Muscle of leg (tissue), 11 donors: ENCODE data around the gene SPAG9. TPM values are rescaled to one million over a fixed set of nuclear protein-coding genes. Genes with fewer than 3 reads are reported as not detected.

Source experiments
- DNase-seq: peaks from one replicate; pipeline ENCODE4 v3.0.0; 2013
- H3K27ac ChIP-seq: one replicate; pipeline ENCODE4 v1.5.1; 2013; ENCODE audit warnings: mild to moderate bottlenecking, low read length, control low read depth
- H3K27me3 ChIP-seq: one replicate; pipeline ENCODE4 v1.6.1; 2013; ENCODE audit warnings: low read length; ENCODE audit not compliant: control insufficient read depth, insufficient read depth
- H3K36me3 ChIP-seq: one replicate; pipeline ENCODE4 v1.6.1; 2013; ENCODE audit warnings: low read length; ENCODE audit not compliant: control insufficient read depth, insufficient read depth
- H3K4me1 ChIP-seq: one replicate; pipeline ENCODE4 v1.6.1; 2013; ENCODE audit warnings: low read length; ENCODE audit not compliant: control insufficient read depth, insufficient read depth
- H3K4me3 ChIP-seq: one replicate; pipeline ENCODE4 v1.5.1; 2013; ENCODE audit warnings: low read length, control low read depth
- H3K9me3 ChIP-seq: replicated peaks from 2 replicates; pipeline ENCODE4 v1.6.1; 2013; ENCODE audit warnings: low read depth, low read length; ENCODE audit not compliant: control insufficient read depth
- WGBS: methylation state at CpG from one replicate; pipeline ENCODE4 v1.1.5; 2013; ENCODE audit warnings: missing lambda C conversion rate; ENCODE audit not compliant: insufficient coverage; 5-methylcytosine and 5-hydroxymethylcytosine counted together
- polyA plus RNA-seq, 8 donors: library from polyadenylated mRNA; unstranded; fragments of 120-200 nt; gene quantifications; one replicate each; pipeline versions ENCODE4 v1.2.1 to v1.2.3, GENCODE V29; 2013; ENCODE audit warnings: inconsistent platforms in 1 of 8, low replicate concordance in 1 of 8; ENCODE audit not compliant: insufficient read length in 8 of 8, insufficient read depth in 1 of 8
- total RNA-seq: library from RNA; stranded (reverse); fragments of 120-200 nt; gene quantifications from one replicate; pipeline ENCODE4 v1.2.4, GENCODE V29; 2013

The SPAG9 gene
- total and polyA plus RNA-seq, 9 donors, result 48.4 to 81.4 (median 66.4) TPM

DNA sequence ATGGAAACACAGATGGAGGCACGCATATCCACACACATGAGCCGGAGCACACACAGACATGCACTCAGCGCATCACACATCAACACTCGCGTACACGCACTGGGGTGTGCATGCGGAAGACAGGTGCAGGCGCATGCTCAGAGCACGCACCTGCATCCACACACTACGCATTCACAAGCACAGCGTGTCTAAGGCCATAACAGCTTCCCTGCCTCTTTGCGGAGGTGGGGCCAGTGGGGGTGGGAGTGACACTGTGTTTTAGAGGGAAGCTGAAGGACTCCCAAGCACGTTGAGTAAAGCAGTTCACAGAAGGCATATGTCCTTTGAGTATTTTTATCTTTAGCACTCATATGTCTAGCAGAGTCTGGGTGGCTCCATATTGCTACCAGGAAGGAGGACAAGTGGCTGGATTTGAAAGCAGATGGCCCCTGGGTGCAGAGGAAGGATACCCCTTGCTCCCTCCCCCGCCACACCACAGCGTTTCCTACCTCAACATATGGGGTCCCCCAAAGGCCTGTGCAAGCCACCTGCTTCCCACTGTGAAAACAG is 185.9 kb downstream of the SPAG9 start:
- no peaks in the 10 kb centered on the region for H3K27me3 ChIP-seq
- 45% methylated on average over 2 of the region's 15 CpGs for WGBS
- H3K4me3 ChIP-seq, result no peak overlapping the region
- H3K9me3 ChIP-seq, result no peaks in the 10 kb centered on the region
- peak overlapping the region; percentile 63 for H3K27ac ChIP-seq
- DNase-seq, result no peak
- H3K36me3 ChIP-seq, result no peaks in the 10 kb centered on the region
- peaks cover 44% of the 10 kb centered on the region for H3K4me1 ChIP-seq

DNA sequence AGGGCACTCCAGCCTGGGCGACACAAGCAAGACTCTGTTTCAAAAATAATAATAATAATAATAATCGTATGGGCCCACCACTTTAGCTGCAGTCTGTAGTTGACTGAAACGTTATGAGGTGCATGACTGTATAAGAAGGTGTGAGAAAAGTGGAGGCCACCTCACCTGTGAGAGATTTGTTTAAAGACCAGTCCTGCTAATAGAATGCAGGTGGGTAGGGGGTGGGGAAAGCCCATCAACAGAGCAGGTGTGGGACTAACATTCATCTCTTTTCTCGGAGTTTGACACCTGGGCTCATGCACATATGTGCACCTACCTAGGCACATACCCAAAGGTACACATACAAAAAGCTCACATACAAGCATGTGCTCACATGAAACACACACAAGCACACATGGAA is 186.5 kb downstream of the SPAG9 start:
- Histone ChIP-seq H3K27ac (no peak overlapping the region), H3K9me3 (no peaks in the 10 kb centered on the region), H3K4me1 (peaks cover 46% of the 10 kb centered on the region), H3K27me3 (no peaks in the 10 kb centered on the region), H3K36me3 (no peaks in the 10 kb centered on the region), H3K4me3 (no peak overlapping the region)
- WGBS, result 69% methylated on average over 2 of the region's 4 CpGs
- no peak for DNase-seq

DNA sequence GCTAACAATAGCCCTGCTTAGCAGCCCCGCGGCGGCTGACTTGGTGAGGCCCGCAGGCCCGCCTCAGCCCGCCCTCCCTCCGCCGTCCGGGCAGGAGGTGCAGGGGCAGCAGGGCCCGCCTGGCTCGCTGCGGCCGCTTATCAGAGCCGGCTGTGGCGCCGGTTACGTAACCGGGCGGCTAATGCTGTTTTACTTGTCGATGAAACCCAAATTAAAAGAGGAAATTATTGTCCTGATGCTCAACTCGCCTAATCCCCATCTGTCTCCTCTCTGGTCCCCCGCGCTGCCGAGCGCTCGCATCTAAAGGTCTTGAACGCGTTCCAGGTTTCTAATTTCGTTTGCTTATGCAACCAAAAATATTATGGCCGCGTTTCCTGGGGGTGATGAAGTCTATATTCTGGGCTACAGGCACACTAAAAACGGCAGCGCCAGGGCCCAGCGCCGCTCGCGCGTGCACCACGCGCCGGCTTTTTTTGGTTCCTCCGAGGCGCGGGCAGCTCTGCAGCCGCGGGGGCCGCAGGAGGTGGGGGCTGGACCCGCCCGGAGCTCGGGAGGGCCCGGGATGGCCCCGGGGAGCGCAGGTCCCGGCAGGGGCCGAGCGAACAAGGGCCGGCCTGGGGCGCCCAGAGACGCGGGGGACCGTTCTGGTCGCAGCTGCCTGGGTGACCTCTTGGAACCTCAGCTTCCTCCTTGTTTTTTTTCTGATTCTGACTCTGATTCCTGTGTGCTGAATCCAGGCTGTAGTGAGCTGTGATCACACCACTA is 189.3 kb downstream of the SPAG9 start:
- Histone ChIP-seq H3K4me1 (peaks cover 41% of the 10 kb centered on the region), H3K4me3 (peak overlapping the region; percentile 31), H3K27ac (peak overlapping the region; percentile 93), H3K36me3 (no peaks in the 10 kb centered on the region), H3K9me3 (no peaks in the 10 kb centered on the region), H3K27me3 (peaks cover 2% of the 10 kb centered on the region)
- DNase-seq, result peak; percentile 91
- under 1% methylated on average over 56 of the region's 62 CpGs for WGBS

DNA sequence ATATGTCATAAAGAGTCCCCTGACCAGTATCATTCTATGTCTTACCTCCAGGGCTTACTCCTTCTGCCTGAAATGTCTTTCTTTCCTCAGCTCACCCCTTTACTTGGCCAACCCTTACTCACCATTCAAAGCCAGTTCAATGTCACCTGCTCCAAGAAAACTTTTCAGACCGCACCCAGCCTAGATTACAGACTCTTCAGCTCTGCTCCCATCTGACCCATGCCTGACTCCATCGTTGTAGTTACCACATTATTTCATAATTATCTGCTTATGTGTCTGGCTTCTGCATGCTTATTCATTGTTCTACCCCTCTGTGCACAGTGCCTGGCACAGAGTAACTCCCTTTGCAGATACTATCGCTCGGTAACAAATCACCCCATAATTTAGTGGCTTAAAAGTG is 192.0 kb downstream of the SPAG9 start:
- Histone ChIP-seq H3K4me1 (peaks cover 26% of the 10 kb centered on the region), H3K27ac (no peak overlapping the region), H3K27me3 (peaks cover 2% of the 10 kb centered on the region), H3K9me3 (no peaks in the 10 kb centered on the region), H3K4me3 (no peak overlapping the region), H3K36me3 (no peaks in the 10 kb centered on the region)
- DNase-seq, result no peak
- WGBS, result 88% methylated on average over 2 of the region's 4 CpGs

DNA sequence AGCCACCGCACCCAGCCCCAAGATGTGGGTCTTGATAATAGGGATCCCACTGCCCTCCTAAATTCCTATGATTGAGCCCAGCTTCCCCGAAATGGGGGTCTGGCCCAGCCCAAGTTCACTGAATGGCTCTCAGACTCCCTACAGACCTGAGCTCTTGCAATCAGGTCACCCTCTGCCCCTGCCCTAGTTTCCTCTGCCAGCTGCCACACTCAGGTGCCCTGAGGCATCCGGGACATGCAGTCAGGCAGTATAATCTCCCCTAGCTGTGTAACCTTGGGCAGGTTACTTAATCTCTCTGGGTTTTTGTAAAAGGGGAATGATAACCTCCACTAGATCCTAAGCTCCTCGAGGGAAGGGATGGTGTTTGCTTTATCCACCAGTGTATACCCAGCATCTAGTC is 193.4 kb downstream of the SPAG9 start:
- Histone ChIP-seq H3K4me1 (peaks cover 31% of the 10 kb centered on the region), H3K9me3 (no peaks in the 10 kb centered on the region), H3K4me3 (no peak overlapping the region), H3K27ac (no peak overlapping the region), H3K36me3 (no peaks in the 10 kb centered on the region), H3K27me3 (peaks cover 2% of the 10 kb centered on the region)
- 81% methylated on average over 2 of the region's 4 CpGs for WGBS
- DNase-seq, result no peak

DNA sequence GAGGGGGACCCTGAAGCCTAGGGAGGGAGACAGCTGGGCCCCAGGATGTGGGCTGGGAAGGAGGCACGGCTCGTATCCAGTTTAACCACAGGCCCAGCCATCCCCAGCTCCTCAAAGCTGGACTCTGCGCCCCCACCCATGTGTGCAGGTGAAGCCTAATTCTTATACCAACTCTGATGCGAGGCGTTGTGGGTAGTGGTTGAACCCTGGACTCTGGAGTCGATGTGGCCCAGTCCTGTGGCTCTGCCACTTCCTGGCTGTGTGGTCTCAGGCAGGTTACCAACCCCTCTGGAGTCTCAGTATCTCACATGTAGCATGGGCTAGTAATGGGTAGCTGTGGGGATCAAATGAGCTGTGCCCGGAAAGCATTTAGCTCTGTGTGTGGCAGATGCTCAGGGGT is 194.1 kb downstream of the SPAG9 start:
- WGBS, result 95% methylated on average over 4 of the region's 7 CpGs
- H3K36me3 ChIP-seq, result no peaks in the 10 kb centered on the region

DNA sequence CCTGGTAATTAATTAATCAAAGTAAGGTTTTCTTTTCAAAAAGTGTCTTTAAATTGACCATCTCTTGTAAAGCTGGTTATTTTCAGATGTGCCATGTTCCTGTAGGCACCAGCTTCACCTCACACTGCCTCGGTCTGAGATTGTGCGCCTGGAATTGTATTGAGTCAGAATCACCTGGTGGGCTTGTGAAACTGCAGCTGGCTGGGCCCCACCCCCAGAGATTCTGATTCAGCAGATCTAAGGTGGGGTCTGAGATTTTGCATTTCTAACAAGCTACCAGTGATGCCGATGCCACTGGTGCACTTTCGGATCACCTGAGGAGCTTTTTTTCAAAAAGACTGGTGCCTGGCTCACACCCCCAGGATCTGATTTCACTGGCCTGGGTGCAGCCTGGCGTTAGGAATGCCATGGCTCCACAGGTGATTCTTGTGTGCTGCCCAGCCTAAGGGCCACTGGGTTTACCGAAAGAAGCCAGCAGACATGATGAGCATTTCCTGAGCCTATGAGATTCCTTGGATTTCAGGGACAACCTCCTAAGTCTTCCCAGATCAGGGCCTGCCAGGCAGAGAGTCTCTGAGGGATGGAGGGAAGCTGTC is 195.3 kb downstream of the SPAG9 start:
- Histone ChIP-seq H3K4me1 (peaks cover 26% of the 10 kb centered on the region), H3K27me3 (peaks cover 2% of the 10 kb centered on the region), H3K9me3 (no peaks in the 10 kb centered on the region), H3K36me3 (no peaks in the 10 kb centered on the region), H3K27ac (no peak overlapping the region), H3K4me3 (no peak overlapping the region)
- DNase-seq, result no peak
- whole genome bisulfite sequencing, result 57% methylated on average over 5 of the region's 6 CpGs

More for the DNA sequence above, 194.1 kb downstream of the SPAG9 start:
- Histone ChIP-seq H3K4me1 (peaks cover 26% of the 10 kb centered on the region), H3K27me3 (peaks cover 2% of the 10 kb centered on the region), H3K4me3 (no peak overlapping the region), H3K27ac (no peak overlapping the region), H3K9me3 (no peaks in the 10 kb centered on the region)
- no peak for DNase-seq

DNA sequence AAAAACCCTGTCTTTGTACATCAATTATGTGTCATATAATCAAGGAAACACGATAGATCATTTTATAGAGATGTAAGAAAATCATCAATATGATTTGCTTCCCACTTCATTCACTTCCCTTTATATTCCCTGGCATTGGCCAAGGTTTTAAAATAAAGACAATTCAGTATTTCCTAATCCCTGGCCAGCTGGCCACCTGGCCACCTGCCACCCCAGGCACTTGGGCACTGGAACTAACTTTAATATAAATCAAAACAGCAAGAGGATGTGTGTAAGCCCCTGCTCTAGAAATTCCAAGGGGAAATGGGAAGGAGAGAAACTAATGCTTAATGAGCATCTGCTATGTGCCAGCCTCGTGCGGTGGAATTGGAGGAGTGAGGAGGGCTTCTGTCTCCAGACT is 195.9 kb downstream of the SPAG9 start:
- Histone ChIP-seq H3K27me3 (peaks cover 2% of the 10 kb centered on the region), H3K36me3 (no peaks in the 10 kb centered on the region), H3K4me1 (peaks cover 24% of the 10 kb centered on the region), H3K27ac (no peak overlapping the region), H3K9me3 (no peaks in the 10 kb centered on the region), H3K4me3 (no peak overlapping the region)
- WGBS, result 38% methylated on average over 2 of the region's 3 CpGs
- no peak for DNase-seq

DNA sequence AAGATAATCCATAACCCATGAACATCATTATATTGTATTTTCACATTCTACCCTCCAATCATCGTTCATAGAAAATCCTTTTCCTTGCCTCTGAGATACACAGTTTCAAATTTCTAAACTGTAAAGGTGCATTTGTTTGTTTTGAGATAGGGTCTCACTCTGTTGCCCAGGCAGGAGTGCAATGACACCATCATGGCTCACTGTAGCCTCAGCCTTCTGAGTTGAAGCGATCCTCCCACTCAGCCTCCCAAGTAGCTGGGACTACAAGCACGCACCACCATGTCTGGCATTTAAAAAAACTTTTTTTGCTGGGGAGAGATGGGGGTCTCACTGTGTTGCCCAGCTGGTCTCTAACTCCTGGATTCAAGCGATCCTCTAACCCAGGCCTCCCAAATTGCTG is 196.4 kb downstream of the SPAG9 start:
- H3K36me3 ChIP-seq, result no peaks in the 10 kb centered on the region
- 100% methylated on average over 1 of the region's 4 CpGs for WGBS
- H3K4me3 ChIP-seq, result no peak overlapping the region
- peaks cover 27% of the 10 kb centered on the region for H3K4me1 ChIP-seq
- DNase-seq, result no peak
- no peak overlapping the region for H3K27ac ChIP-seq
- no peaks in the 10 kb centered on the region for H3K9me3 ChIP-seq
- peaks cover 2% of the 10 kb centered on the region for H3K27me3 ChIP-seq

DNA sequence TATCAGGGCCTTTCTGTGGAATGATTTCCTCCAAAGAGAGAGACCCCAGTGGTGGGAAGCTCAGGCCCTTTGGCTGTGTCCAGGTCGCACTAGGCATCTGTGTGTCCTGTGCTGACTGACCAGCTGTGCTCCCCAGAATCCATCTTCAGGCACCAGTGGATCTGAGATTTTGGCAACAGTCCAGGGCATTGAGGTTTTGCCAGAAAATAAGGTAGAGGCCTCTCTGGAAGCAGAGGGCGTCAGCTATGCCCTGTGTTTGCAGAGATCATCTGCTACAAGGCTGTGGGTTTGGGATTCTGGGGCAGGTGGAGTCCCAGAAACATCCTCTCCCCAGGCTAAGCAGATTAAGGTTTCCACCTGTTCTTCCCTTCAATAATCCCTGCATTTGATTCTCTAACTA is 197.1 kb downstream of the SPAG9 start:
- Histone ChIP-seq H3K9me3 (no peaks in the 10 kb centered on the region), H3K4me3 (no peak overlapping the region), H3K27me3 (no peaks in the 10 kb centered on the region), H3K4me1 (peaks cover 34% of the 10 kb centered on the region), H3K36me3 (no peaks in the 10 kb centered on the region), H3K27ac (no peak overlapping the region)
- DNase-seq, result no peak
- WGBS, result 83% methylated on average over 1 of the region's 2 CpGs
